Glutamatergic neuron (in vitro differentiated cells): Measurements from ENCODE around the gene SULT2B1. TPM values are rescaled to one million over a fixed set of nuclear protein-coding genes. Genes with fewer than 3 reads are reported as not detected.
A peak's percentile ranks its signal among the peaks of the same experiment; 100 is the strongest.

Experiments
- DNase-seq: peaks from one replicate; pipeline ENCODE4 v3.0.0; 2022
- H3K27ac Mint-ChIP-seq: one replicate; pipeline ENCODE4 v1.8.0; 2020; ENCODE audit warnings: mild to moderate bottlenecking, mixed read lengths, inconsistent platforms; ENCODE audit not compliant: unreplicated experiment
- H3K27me3 Mint-ChIP-seq: one replicate; pipeline ENCODE4 v1.8.0; 2020; ENCODE audit warnings: mild to moderate bottlenecking, moderate library complexity, mixed read lengths, inconsistent platforms; ENCODE audit not compliant: unreplicated experiment
- H3K36me3 Mint-ChIP-seq: one replicate; pipeline ENCODE4 v1.8.0; 2020; ENCODE audit warnings: mild to moderate bottlenecking, mixed read lengths, inconsistent platforms; ENCODE audit not compliant: unreplicated experiment
- H3K4me1 Mint-ChIP-seq: one replicate; pipeline ENCODE4 v1.8.0; 2020; ENCODE audit warnings: mild to moderate bottlenecking, low read depth, mixed read lengths, inconsistent platforms; ENCODE audit not compliant: unreplicated experiment
- H3K4me3 Mint-ChIP-seq: one replicate; pipeline ENCODE4 v1.8.0; 2020; ENCODE audit warnings: mild to moderate bottlenecking, mixed read lengths, inconsistent platforms; ENCODE audit not compliant: unreplicated experiment
- H3K9me3 Mint-ChIP-seq: one replicate; pipeline ENCODE4 v1.8.0; 2020; ENCODE audit warnings: mild to moderate bottlenecking, moderate library complexity, mixed read lengths, inconsistent platforms; ENCODE audit not compliant: unreplicated experiment
- CTCF ChIP-seq: fragments of 200-600 bp; sonication (generic); IDR thresholded peaks from one replicate; pipeline ENCODE4 v1.5.0; 2021; ENCODE audit not compliant: partially characterized antibody, unreplicated experiment
- total RNA-seq: library from RNA; stranded (reverse); fragmentation: NEBNext Ultra II Directional; extraction: Animal tissue kit (Norgen Biotek cat#: 25700); gene quantifications from one replicate; pipeline ENCODE4 v1.2.1, GENCODE V29; 2021; ENCODE audit not compliant: unreplicated experiment

SULT2B1 gene
- total RNA-seq, 1 donor from 2014 or later: not detected

- Mint-ChIP-seq H3K27me3 (peaks cover 9% of the 10 kb centered on the region), H3K27ac (peak overlapping the region; percentile 12), H3K36me3 (no peaks in the 10 kb centered on the region), H3K4me1 (peaks cover 13% of the 10 kb centered on the region), H3K9me3 (peaks cover 6% of the 10 kb centered on the region), H3K4me3 (peak overlapping the region; percentile 95)
- TF ChIP-seq CTCF: no peak
- no peak for DNase-seq
Observed at GRCh38 chr19:48616491-48617056, 64.6 kb downstream of the SULT2B1 start.

- no peaks in the 10 kb centered on the region for H3K36me3 Mint-ChIP-seq
- DNase-seq: no peak
- H3K27ac Mint-ChIP-seq: peak overlapping the region; percentile 96
- peaks cover 7% of the 10 kb centered on the region for H3K27me3 Mint-ChIP-seq
- H3K9me3 Mint-ChIP-seq: peaks cover 6% of the 10 kb centered on the region
- peak overlapping the region; percentile 95 for H3K4me3 Mint-ChIP-seq
- peaks cover 18% of the 10 kb centered on the region for H3K4me1 Mint-ChIP-seq
- TF ChIP-seq CTCF: no peak
Observed at GRCh38 chr19:48617146-48617937, 65.4 kb downstream of the SULT2B1 start.

GRCh38 chr19:48618278-48618915 lies 66.4 kb downstream of the SULT2B1 start:
- H3K4me1 Mint-ChIP-seq: peaks cover 22% of the 10 kb centered on the region
- peaks cover 11% of the 10 kb centered on the region for H3K27me3 Mint-ChIP-seq
- H3K36me3 Mint-ChIP-seq: no peaks in the 10 kb centered on the region
- H3K27ac Mint-ChIP-seq: peak overlapping the region; percentile 96
- no peak for DNase-seq
- peaks cover 9% of the 10 kb centered on the region for H3K9me3 Mint-ChIP-seq
- no peak for TF ChIP-seq CTCF
- peak overlapping the region; percentile 95 for H3K4me3 Mint-ChIP-seq

GRCh38 chr19:48618916-48619691 lies 67.1 kb downstream of the SULT2B1 start, which contains the start of the genes RPL18 and SPHK2:
Gene RPL18, minus strand, starts transcription at chr19:48619178. Its CDS starts 35 bp downstream, at chr19:48619143.
Gene SPHK2, plus strand, starts transcription at chr19:48619506. Its CDS starts 1,009 bp downstream, at chr19:48620515.
- Mint-ChIP-seq H3K9me3 (peaks cover 15% of the 10 kb centered on the region), H3K4me3 (peak within 1 kb of the TSS; percentile 95), H3K27ac (peak within 1 kb of the TSS; percentile 96), H3K36me3 (no peaks in the 10 kb centered on the region), H3K27me3 (peaks cover 16% of the 10 kb centered on the region), H3K4me1 (peaks cover 27% of the 10 kb centered on the region)
- no peak for TF ChIP-seq CTCF
- peak; percentile 95 for DNase-seq
